Measurements from ENCODE around the gene PLEKHA8. TPM values are rescaled to one million over a fixed set of nuclear protein-coding genes. Genes with fewer than 3 reads are reported as not detected.

PLEKHA8 gene
- total and polyA plus RNA-seq, 10 donors = 1.4 to 13.6 (median 8.4) TPM

DNA sequence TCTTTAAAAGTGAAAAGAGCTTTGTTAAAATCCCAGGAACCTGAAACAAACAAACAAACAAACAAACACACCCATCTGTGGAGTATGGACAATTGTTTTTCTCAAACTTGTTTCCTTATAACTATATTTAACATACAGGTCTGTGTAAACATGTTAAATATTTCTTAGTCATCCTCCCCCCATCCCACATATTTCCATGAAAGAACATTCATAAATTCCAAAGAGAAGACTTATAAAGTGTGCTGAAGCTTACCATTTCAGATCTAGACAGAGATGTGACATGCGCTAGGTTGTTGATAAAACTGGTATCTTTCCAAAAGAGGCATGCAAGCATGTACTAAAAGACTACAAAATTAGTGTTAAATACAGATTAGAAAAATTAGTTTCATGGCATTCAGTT, 8.3 kb upstream of the PLEKHA8 start:
- TF ChIP-seq POLR2AphosphoS5 (IDR thresholded peaks at IDR 0.05) (no peak), POLR2A (IDR thresholded peaks at IDR 0.05) (no peak)
- TF ChIP-seq, protein P1, sequence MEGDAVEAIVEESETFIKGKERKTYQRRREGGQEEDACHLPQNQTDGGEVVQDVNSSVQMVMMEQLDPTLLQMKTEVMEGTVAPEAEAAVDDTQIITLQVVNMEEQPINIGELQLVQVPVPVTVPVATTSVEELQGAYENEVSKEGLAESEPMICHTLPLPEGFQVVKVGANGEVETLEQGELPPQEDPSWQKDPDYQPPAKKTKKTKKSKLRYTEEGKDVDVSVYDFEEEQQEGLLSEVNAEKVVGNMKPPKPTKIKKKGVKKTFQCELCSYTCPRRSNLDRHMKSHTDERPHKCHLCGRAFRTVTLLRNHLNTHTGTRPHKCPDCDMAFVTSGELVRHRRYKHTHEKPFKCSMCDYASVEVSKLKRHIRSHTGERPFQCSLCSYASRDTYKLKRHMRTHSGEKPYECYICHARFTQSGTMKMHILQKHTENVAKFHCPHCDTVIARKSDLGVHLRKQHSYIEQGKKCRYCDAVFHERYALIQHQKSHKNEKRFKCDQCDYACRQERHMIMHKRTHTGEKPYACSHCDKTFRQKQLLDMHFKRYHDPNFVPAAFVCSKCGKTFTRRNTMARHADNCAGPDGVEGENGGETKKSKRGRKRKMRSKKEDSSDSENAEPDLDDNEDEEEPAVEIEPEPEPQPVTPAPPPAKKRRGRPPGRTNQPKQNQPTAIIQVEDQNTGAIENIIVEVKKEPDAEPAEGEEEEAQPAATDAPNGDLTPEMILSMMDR (IDR thresholded peaks at IDR 0.05 in 8 of 11, conservative IDR thresholded peaks at IDR 0.05 in 3 of 11) = no peak
- Histone ChIP-seq H3K4me1 (peaks cover 5 to 27% (median 9%) of the 10 kb centered on the region in 6 donors), H3K9me3 (no peaks in the 10 kb centered on the region), H3K4me3 (no peak overlapping the region), H3K36me3 (peaks cover 0 to 33% (median 4%) of the 10 kb centered on the region in 6 donors), H3K27ac (no peak overlapping the region), H3K27me3 (replicated peaks in 1 of 7) (no peaks in the 10 kb centered on the region)
- intact Hi-C loops (cut with DNase I; ENCODE audit: low total_unique reads) = no loop called here
- 98 to 100% (median 98%) methylated on average over 1 of the region's 1 CpG for WGBS, 5 donors
- no peak for DNase-seq

DNA sequence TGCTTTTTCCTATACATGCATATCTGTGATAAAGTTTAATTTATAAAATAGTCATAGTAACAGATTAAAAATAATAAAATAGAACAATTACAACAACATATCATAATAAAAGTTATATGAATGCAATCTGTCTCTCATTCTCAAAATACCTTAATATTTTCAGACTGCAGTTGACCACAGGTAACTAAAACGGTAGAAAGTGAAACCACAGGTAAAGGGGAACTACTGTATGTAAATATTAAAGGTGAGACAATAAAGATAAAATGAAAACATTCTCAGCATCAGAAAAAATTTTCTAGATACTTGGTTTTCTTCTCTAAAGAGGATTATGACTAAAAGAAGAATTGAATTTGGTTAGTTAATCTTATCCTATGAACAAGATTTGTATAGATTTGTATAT, 7.7 kb upstream of the PLEKHA8 start:
- no peak overlapping the region for H3K4me3 ChIP-seq
- peaks cover 11 to 33% (median 15%) of the 10 kb centered on the region in 6 donors for H3K4me1 ChIP-seq
- peaks cover 0 to 30% (median 3%) of the 10 kb centered on the region in 6 donors for H3K36me3 ChIP-seq
- DNase-seq = no peak
- WGBS, 5 donors = 20 to 47% (median 32%) methylated on average over 1 of the region's 1 CpG
- intact Hi-C loops (cut with DNase I; ENCODE audit: low total_unique reads) = no loop called here
- TF ChIP-seq, protein P1 (IDR thresholded peaks at IDR 0.05 in 8 of 11, conservative IDR thresholded peaks at IDR 0.05 in 3 of 11) = no peak
- TF ChIP-seq POLR2A (IDR thresholded peaks at IDR 0.05) (no peak), POLR2AphosphoS5 (IDR thresholded peaks at IDR 0.05) (no peak)
- H3K27ac ChIP-seq = no peak overlapping the region
- no peaks in the 10 kb centered on the region for H3K27me3 ChIP-seq (replicated peaks in 1 of 7)
- H3K9me3 ChIP-seq = no peaks in the 10 kb centered on the region

DNA sequence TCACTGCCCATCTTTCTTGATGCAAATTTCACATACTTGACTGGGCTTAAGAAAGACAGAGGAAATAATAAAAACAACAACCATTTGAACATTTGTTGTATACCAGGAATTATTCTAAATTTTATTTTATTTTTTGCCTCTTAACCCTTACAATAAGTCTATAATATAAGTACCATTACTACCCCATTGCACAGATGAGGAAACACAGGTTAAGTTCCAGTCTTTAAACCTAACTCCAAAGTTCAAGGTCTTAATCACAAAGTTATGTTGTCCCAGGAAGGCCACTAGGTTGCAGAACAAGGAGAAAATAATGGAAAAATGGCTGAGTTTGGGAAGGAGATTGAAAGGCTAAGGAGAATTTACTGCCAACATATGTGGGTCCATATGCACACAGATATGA, 5.2 kb upstream of the PLEKHA8 start:
- no peaks in the 10 kb centered on the region for H3K9me3 ChIP-seq
- H3K36me3 ChIP-seq = peaks cover 0 to 10% (median 0%) of the 10 kb centered on the region in 6 donors
- no peaks in the 10 kb centered on the region for H3K27me3 ChIP-seq (replicated peaks in 1 of 7)
- H3K4me3 ChIP-seq = no peak overlapping the region
- no peak overlapping the region for H3K27ac ChIP-seq
- intact Hi-C loops (cut with DNase I; ENCODE audit: low total_unique reads) = no loop called here
- no peak for DNase-seq
- TF ChIP-seq POLR2AphosphoS5 (IDR thresholded peaks at IDR 0.05) = no peak
- TF ChIP-seq, protein P1 (IDR thresholded peaks at IDR 0.05 in 8 of 11, conservative IDR thresholded peaks at IDR 0.05 in 3 of 11) = no peak
- no peak for TF ChIP-seq POLR2A (IDR thresholded peaks at IDR 0.05)
- H3K4me1 ChIP-seq = peaks cover 18 to 50% (median 30%) of the 10 kb centered on the region in 6 donors

DNA sequence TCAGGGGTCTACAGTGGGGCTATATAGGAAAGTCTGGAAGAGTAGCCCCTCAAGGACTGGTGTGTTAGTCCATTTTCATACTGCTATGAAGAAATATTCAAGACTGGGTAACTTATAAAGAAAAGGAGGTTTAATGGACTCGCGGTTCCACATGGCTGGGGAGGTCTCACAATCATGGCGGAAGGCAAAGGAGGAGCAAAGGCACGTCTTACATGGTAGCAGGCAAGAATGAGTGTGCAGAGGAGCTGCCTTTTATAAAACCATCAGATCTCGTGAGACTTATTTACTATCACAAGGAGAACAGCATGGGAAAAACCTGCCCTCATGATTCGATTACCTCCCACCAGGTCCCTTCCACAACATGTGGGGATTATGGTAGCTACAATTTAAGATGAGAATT, 4.7 kb upstream of the PLEKHA8 start:
- intact Hi-C loops (cut with DNase I; ENCODE audit: low total_unique reads) = no loop called here
- Histone ChIP-seq H3K9me3 (no peaks in the 10 kb centered on the region), H3K4me3 (no peak overlapping the region), H3K27ac (no peak overlapping the region), H3K27me3 (replicated peaks in 1 of 7) (no peaks in the 10 kb centered on the region), H3K36me3 (peaks cover 0 to 5% (median 0%) of the 10 kb centered on the region in 6 donors), H3K4me1 (peaks cover 18 to 50% (median 30%) of the 10 kb centered on the region in 6 donors)
- 92 to 98% (median 96%) methylated on average over 6 of the region's 6 CpGs for WGBS, 5 donors
- DNase-seq = no peak
- no peak for TF ChIP-seq POLR2A (IDR thresholded peaks at IDR 0.05)
- TF ChIP-seq, protein P1 (IDR thresholded peaks at IDR 0.05 in 8 of 11, conservative IDR thresholded peaks at IDR 0.05 in 3 of 11) = no peak
- no peak for TF ChIP-seq POLR2AphosphoS5 (IDR thresholded peaks at IDR 0.05)
